Peyer's patch (tissue), 4 donors: ENCODE measurements around the gene ARAF. TPM values are rescaled to one million over a fixed set of nuclear protein-coding genes. Genes with fewer than 3 reads are reported as not detected.

Source experiments
- DNase-seq, 3 donors: peaks; one replicate each; pipeline ENCODE4 v3.0.0-alpha.2; 2017 to 2019
- H3K27ac ChIP-seq, 4 donors: fragments of 200-600 bp; sonication (generic); one replicate each; pipeline ENCODE4 v1.5.1; 2016 to 2019
- H3K27me3 ChIP-seq, 2 donors: fragments of 200-600 bp; sonication (generic); one replicate each; pipeline ENCODE4 v1.5.1; 2019
- H3K36me3 ChIP-seq, 3 donors: fragments of 200-600 bp; sonication (generic); one replicate each; pipeline ENCODE4 v1.5.1; 2016 to 2019
- H3K4me1 ChIP-seq, 4 donors: fragments of 200-600 bp; sonication (generic); one replicate each; pipeline ENCODE4 v1.5.1; 2016 to 2019
- H3K4me3 ChIP-seq, 4 donors: fragments of 200-600 bp; sonication (generic); 1 replicate in 3 of 4; 2 replicates in 1 of 4; pipeline ENCODE4 v1.5.1; 2016 to 2019; ENCODE audit warnings: mild to moderate bottlenecking in 1 of 4
- H3K9me3 ChIP-seq, 4 donors: fragments of 200-600 bp; sonication (generic); one replicate each; pipeline ENCODE4 v1.5.1; 2016 to 2019; ENCODE audit warnings: mild to moderate bottlenecking in 1 of 4
- POLR2A ChIP-seq, 2 donors: fragments of 450-650 bp; IDR thresholded peaks; one replicate each; pipeline ENCODE4 v1.5.1; 2017; ENCODE audit warnings: antibody characterized with exemption in 2 of 2, mild to moderate bottlenecking in 2 of 2, moderate library complexity in 2 of 2
- total RNA-seq, 4 donors: library from RNA; depleted of rRNA; stranded (reverse); fragments of >200 nt; gene quantifications; one replicate each; pipeline ENCODE4 v1.1.0, GENCODE V29; 2016
- TF ChIP-seq, protein P1 (sequence below), 6 experiments: fragments of 450-650 bp in 4 of 6; fragments of 200-600 bp in 2 of 6; sonication (generic) in 1 of 6; IDR thresholded peaks; one replicate each; pipeline ENCODE4 v1.5.1; 2017 to 2019; ENCODE audit warnings: antibody characterized with exemption in 6 of 6, mild to moderate bottlenecking in 3 of 6, moderate library complexity in 1 of 6

ARAF gene
- total RNA-seq, 4 donors from 2014 or later = 55.7 to 78.4 (median 72.5) TPM

DNA sequence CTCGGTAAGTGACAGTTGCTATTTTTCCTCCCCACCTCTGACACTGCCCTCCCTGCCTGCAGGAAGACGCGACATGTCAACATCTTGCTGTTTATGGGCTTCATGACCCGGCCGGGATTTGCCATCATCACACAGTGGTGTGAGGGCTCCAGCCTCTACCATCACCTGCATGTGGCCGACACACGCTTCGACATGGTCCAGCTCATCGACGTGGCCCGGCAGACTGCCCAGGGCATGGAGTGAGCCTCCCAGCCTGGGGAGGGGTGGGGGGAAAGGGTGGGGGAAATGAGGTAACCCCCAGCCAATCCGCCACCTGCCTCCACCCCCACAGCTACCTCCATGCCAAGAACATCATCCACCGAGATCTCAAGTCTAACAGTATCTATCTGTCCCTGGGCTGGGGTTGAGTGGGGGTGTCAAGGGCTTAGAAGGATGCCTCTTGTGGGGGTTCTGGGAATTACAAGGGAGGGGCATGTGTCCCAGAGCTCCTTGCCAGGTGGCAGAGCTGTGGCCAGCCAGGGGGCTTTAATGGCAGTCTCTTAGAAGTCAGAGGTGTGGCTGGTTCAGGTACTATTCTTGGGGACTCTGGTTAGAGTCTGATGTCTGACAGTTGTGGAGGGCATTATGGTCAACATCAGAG, 7.8 kb downstream of the ARAF start:
- Histone ChIP-seq H3K4me3 (no peak overlapping the region), H3K9me3 (no peaks in the 10 kb centered on the region), H3K27ac (no peak overlapping the region), H3K36me3 (peaks cover 0 to 45% (median 0%) of the 10 kb centered on the region in 3 donors), H3K4me1 (no peaks in the 10 kb centered on the region), H3K27me3 (no peaks in the 10 kb centered on the region)
- DNase-seq = no peak
- no peak for TF ChIP-seq POLR2A (IDR thresholded peaks at IDR 0.05)
- TF ChIP-seq, protein P1, sequence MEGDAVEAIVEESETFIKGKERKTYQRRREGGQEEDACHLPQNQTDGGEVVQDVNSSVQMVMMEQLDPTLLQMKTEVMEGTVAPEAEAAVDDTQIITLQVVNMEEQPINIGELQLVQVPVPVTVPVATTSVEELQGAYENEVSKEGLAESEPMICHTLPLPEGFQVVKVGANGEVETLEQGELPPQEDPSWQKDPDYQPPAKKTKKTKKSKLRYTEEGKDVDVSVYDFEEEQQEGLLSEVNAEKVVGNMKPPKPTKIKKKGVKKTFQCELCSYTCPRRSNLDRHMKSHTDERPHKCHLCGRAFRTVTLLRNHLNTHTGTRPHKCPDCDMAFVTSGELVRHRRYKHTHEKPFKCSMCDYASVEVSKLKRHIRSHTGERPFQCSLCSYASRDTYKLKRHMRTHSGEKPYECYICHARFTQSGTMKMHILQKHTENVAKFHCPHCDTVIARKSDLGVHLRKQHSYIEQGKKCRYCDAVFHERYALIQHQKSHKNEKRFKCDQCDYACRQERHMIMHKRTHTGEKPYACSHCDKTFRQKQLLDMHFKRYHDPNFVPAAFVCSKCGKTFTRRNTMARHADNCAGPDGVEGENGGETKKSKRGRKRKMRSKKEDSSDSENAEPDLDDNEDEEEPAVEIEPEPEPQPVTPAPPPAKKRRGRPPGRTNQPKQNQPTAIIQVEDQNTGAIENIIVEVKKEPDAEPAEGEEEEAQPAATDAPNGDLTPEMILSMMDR (IDR thresholded peaks at IDR 0.05) = peak in 5 of 6 experiments; percentile 17 to 28 (median 25)

DNA sequence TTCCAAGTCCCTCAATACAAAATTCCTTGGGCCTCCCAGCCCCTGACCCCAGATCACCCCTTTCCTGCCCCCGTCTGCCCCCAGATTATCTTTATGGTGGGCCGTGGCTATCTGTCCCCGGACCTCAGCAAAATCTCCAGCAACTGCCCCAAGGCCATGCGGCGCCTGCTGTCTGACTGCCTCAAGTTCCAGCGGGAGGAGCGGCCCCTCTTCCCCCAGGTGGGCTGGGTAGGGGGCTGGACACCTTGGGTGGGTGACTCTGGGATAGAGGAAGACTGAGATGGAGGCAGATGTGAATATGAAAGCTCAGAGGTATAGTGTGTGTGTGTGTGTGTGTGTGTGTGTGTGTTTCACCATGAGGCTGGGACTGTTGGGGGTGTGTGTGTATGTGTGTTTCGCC, 9.8 kb downstream of the ARAF start:
- TF ChIP-seq, protein P1 (IDR thresholded peaks at IDR 0.05) = no peak
- no peak for TF ChIP-seq POLR2A (IDR thresholded peaks at IDR 0.05)
- Histone ChIP-seq H3K27me3 (no peaks in the 10 kb centered on the region), H3K36me3 (peaks cover 0 to 28% (median 0%) of the 10 kb centered on the region in 3 donors), H3K4me1 (no peaks in the 10 kb centered on the region), H3K4me3 (no peak overlapping the region), H3K9me3 (no peaks in the 10 kb centered on the region), H3K27ac (no peak overlapping the region)
- no peak for DNase-seq

DNA sequence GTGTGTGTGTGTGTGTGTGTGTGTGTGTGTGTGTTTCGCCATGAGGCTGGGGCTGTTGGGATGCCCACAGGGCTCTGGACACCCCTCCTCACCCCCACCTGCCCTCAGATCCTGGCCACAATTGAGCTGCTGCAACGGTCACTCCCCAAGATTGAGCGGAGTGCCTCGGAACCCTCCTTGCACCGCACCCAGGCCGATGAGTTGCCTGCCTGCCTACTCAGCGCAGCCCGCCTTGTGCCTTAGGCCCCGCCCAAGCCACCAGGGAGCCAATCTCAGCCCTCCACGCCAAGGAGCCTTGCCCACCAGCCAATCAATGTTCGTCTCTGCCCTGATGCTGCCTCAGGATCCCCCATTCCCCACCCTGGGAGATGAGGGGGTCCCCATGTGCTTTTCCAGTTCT, 10.2 kb downstream of the ARAF start:
- Histone ChIP-seq H3K4me1 (no peaks in the 10 kb centered on the region), H3K27me3 (no peaks in the 10 kb centered on the region), H3K9me3 (no peaks in the 10 kb centered on the region), H3K4me3 (no peak overlapping the region), H3K36me3 (peaks cover 0 to 28% (median 0%) of the 10 kb centered on the region in 3 donors), H3K27ac (no peak overlapping the region)
- TF ChIP-seq, protein P1 (IDR thresholded peaks at IDR 0.05) = no peak
- no peak for TF ChIP-seq POLR2A (IDR thresholded peaks at IDR 0.05)
- DNase-seq = no peak

DNA sequence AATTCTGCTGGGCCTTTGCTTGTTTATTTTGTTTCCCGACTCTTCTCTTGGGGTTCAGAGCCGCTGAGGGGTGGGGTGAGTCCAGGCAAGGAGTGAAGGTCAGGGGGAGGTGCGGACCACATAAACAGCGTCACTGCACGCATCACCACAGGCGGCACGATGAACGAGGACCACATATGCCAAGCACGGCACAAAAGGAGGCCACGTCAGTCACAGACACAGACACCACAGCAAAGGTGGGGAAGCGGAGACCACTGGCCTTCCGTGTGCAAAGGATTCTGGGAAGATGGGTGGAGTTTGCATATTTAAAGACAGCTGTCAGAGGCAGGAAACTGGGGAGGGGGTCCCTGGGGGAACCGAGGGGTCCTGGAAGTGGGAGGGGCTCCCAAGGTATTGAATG, 10.9 kb downstream of the ARAF start:
- no peak overlapping the region for H3K27ac ChIP-seq
- TF ChIP-seq, protein P1 (IDR thresholded peaks at IDR 0.05) = no peak
- TF ChIP-seq POLR2A (IDR thresholded peaks at IDR 0.05) = no peak

DNA sequence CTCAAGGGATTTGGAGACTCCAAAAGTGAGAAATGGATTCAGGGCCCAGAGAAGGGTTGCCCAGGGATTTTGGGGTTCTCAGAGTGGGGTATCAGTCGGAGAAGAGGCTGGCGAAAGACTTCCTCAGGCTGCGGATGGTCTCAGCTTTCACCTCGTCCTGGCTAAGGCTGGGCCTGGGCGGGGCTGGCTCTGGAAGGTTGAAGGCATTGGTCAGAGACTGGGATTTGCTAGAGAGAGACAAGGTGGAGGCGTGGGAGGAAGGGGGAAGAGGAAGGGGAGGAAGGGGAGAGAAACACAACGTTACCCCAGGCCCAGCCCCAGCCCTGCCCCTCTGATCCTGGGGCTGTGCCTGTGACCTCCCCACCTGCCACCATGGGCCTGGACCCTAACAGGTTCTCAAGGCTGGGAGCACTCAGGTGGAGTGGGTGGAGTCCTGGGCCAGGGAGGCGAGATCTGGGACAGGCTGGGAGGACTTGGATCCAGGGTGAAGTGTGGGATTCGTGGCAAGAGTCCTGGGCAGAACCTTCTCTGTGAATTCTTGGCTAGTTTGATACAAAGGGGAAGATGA, 11.9 kb downstream of the ARAF start:
- Histone ChIP-seq H3K27me3 (no peaks in the 10 kb centered on the region), H3K9me3 (no peaks in the 10 kb centered on the region), H3K4me3 (no peak overlapping the region), H3K36me3 (peaks cover 0 to 22% (median 0%) of the 10 kb centered on the region in 3 donors), H3K27ac (peak overlapping the region in 2 of 4 donors; percentile 33 to 73), H3K4me1 (no peaks in the 10 kb centered on the region)
- no peak for TF ChIP-seq POLR2A (IDR thresholded peaks at IDR 0.05)
- TF ChIP-seq, protein P1 (IDR thresholded peaks at IDR 0.05) = no peak
- no peak for DNase-seq

More for the DNA sequence above, 10.9 kb downstream of the ARAF start:
- Histone ChIP-seq H3K27me3 (no peaks in the 10 kb centered on the region), H3K9me3 (no peaks in the 10 kb centered on the region), H3K4me1 (no peaks in the 10 kb centered on the region), H3K36me3 (peaks cover 0 to 23% (median 0%) of the 10 kb centered on the region in 3 donors), H3K4me3 (no peak overlapping the region)
- no peak for DNase-seq
